Mesodermal cell (in vitro differentiated cells): ENCODE results near the gene UBC.
"Not testable (repeated sequence)": the region's sequence is repeated elsewhere in the genome, so short reads cannot be mapped to it uniquely, and the experiment has no call there.

ENCODE experiments used
- H3K27ac ChIP-seq: 2 replicates; pipeline ENCODE4 v1.7.0; 2013; ENCODE audit warnings: mild to moderate bottlenecking, low read depth, low read length, moderate library complexity; ENCODE audit not compliant: severe bottlenecking
- H3K36me3 ChIP-seq: 2 replicates; pipeline ENCODE4 v1.7.1; 2013; ENCODE audit warnings: mild to moderate bottlenecking, low read length, moderate library complexity; ENCODE audit not compliant: control insufficient read depth, insufficient read depth
- H3K4me1 ChIP-seq: one replicate; pipeline ENCODE4 v1.7.1; 2013; ENCODE audit warnings: mild to moderate bottlenecking, low read length; ENCODE audit not compliant: insufficient read depth, control insufficient read depth, poor library complexity, severe bottlenecking
- H3K4me3 ChIP-seq: 2 replicates; pipeline ENCODE4 v1.7.0; 2013; ENCODE audit warnings: low read length, control low read depth, mild to moderate bottlenecking; ENCODE audit not compliant: insufficient read depth, poor library complexity, severe bottlenecking; ENCODE audit errors: extremely low read depth
- H3K9me3 ChIP-seq: 2 replicates; pipeline ENCODE4 v1.7.1; 2013; ENCODE audit warnings: mild to moderate bottlenecking, low read length, moderate library complexity; ENCODE audit not compliant: control insufficient read depth
- WGBS, 2 experiments: methylation state at CpG; one replicate each; pipeline ENCODE4 v1.1.5; 2013; ENCODE audit warnings: missing lambda C conversion rate in 2 of 2; ENCODE audit not compliant: insufficient coverage in 2 of 2; 5-methylcytosine and 5-hydroxymethylcytosine counted together

Gene UBC

GRCh38 chr12:124913474-124914391, 717 bp downstream of the UBC start:
- H3K4me3 ChIP-seq = peak overlapping the region; percentile 93
- WGBS, 2 experiments = 9 to 10% methylated on average over 33 to 43 of the region's 46 CpGs
- peaks cover 22% of the 10 kb centered on the region for H3K4me1 ChIP-seq
- H3K27ac ChIP-seq = peak overlapping the region; percentile 100
- peaks cover 32% of the 10 kb centered on the region for H3K36me3 ChIP-seq
- H3K9me3 ChIP-seq = no peaks in the 10 kb centered on the region

- not testable (repeated sequence) for H3K27ac ChIP-seq, H3K9me3 ChIP-seq
- peak overlapping the region; percentile 93 for H3K4me3 ChIP-seq
- H3K36me3 ChIP-seq = peaks cover 32% of the 10 kb centered on the region
- peaks cover 13% of the 10 kb centered on the region for H3K4me1 ChIP-seq
- 96 to 98% methylated on average over 7 to 10 of the region's 21 CpGs for WGBS, 2 experiments
These were observed 1.7 kb downstream of the UBC start for GRCh38 chr12:124912529-124913287.

DNA sequence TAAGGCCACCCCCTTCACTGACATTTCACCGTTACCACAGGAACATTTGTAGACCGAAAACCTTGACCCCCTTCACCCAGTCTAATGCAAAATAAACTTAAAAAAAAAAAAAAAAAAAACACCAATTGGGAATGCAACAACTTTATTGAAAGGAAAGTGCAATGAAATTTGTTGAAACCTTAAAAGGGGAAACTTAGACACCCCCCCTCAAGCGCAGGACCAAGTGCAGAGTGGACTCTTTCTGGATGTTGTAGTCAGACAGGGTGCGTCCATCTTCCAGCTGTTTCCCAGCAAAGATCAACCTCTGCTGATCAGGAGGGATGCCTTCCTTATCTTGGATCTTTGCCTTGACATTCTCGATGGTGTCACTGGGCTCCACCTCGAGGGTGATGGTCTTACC, 2.9 kb downstream of the UBC start:
- H3K27ac ChIP-seq, H3K4me1 ChIP-seq, H3K9me3 ChIP-seq: not testable (repeated sequence)
- H3K4me3 ChIP-seq = peak overlapping the region; percentile 22
- peaks cover 32% of the 10 kb centered on the region for H3K36me3 ChIP-seq
- WGBS, 2 experiments = 100% methylated on average over 2 of the region's 6 CpGs; no CpG with 5 or more reads in 1 of the 2 experiments

DNA sequence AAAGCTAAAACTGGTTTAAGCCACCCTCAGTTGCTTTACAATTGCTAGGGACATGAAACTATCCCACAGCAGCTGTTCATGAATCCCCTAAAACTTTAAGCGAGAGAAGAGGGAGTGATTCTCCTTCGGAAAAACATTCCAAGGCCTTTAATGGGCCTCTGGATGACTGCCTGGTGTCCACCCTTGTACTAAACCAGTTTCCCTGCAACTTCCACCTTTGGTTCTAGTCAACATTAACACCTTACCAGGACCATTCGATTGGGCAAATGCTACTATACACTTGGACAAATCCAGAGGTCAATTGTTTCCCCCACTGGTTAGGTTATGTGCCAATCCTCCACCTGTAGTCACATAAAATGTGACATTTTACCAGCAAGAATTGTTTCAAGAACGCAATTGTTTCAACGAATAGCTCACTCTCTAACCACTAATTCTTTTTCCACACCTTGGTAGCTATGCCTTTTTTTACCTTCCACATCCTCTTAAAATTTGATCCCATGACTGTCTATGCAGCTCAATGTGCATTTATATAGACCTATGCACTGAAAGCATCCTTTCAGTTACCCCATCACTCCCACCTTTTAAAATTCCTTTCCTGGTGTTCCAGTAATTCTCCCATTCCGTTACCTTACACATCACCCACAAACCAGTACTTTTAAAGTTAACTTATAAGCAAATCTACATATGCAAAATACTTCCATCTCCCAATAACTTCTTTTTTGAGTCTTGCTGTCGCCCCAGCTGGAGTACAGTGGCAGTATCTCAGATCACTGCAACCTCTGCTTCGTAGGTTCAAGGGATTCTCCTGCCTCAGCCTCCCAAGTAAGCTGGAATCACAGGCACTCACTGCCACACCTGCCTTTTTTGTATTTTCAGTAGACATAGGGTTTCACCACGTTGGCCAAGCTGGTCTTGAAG, 3.6 kb downstream of the UBC start:
- H3K27ac ChIP-seq = peak overlapping the region; percentile 53
- peak overlapping the region; percentile 22 for H3K4me3 ChIP-seq
- H3K36me3 ChIP-seq = peaks cover 32% of the 10 kb centered on the region
- H3K9me3 ChIP-seq = no peaks in the 10 kb centered on the region
- WGBS, 2 experiments = 94 to 97% methylated on average over 9 of the region's 9 CpGs
- H3K4me1 ChIP-seq = peaks cover 9% of the 10 kb centered on the region

DNA sequence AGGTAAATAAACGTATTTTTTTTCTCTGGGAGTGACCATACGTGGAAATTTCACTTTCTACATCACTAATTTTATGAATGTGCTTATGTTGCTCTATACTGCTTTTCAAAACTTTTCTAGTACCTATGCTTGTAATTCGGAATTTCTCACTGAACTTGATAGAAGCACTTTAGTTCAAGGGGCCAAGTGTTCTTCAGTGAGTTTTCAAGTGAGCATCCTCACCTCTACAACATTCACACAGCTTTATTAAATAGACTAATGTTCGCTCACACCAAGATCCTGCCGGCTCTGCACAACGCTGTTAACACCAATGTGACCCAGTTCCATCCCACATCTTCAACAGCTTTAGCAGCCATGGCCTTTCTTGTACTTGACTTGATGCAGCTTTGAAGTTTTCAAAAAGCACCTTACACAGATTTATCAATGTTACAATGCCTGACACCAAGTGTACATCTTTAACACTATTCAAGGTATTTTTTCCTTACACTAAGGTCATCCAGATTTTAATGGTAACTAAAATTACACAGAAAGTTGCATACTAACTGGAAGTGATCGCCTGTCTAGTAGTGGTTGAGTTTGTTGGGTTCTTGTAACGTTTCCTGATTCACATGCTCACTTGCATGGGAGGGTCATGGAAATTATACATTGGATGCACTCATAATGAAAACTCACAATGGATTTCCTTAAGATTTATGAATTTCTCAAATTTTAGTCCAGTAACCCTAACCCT, 4.5 kb downstream of the UBC start:
- Histone ChIP-seq H3K27ac (peak overlapping the region; percentile 53), H3K36me3 (peaks cover 32% of the 10 kb centered on the region), H3K9me3 (no peaks in the 10 kb centered on the region), H3K4me1 (peaks cover 10% of the 10 kb centered on the region), H3K4me3 (peak overlapping the region; percentile 22)
- 92 to 94% methylated on average over 2 to 3 of the region's 8 CpGs for whole genome bisulfite sequencing, 2 experiments

DNA sequence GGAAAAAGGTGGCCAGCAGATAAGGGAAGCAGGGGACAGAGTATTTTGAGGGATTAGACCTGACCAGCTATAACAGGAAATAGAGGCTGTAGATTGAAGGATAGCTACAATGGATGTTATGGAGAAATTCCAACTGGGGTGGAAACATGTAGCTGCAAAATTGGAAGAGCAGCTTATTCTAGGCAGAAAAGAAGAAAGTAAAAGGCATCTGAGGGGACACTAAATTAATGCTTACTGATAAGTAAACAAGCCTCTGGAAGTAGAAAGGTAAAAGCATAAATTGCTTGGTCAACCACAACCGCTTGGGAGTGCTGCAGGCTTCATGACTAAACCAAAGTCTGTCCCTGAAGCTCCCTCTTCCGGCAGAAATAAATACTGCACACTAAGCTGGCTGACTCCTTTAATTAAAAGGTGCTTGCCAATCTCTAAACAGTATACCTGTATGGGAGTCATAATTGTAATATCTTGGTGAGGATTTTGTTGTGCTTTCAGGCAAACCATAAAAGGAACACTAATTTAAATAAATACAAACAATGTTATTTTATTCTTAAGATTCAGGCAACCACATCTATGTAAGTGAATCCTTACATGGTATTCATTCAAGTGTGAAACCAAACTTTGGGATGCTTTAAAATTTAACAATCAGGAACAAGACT, 7.7 kb downstream of the UBC start:
- no peak overlapping the region for H3K4me3 ChIP-seq
- H3K27ac ChIP-seq = no peak overlapping the region

GRCh38 chr12:124904306-124905098, 9.9 kb downstream of the UBC start:
- H3K27ac ChIP-seq = peak overlapping the region; percentile 63
- no peak overlapping the region for H3K4me3 ChIP-seq

More for the DNA sequence above, 7.7 kb downstream of the UBC start:
- WGBS, 2 experiments = 0% methylated on average over 1 of the region's 2 CpGs; no CpG with 5 or more reads in 1 of the 2 experiments
- Histone ChIP-seq H3K36me3 (peaks cover 16% of the 10 kb centered on the region), H3K4me1 (peaks cover 18% of the 10 kb centered on the region), H3K9me3 (no peaks in the 10 kb centered on the region)

GRCh38 chr12:124902916-124903315, 11.5 kb downstream of the UBC start:
- H3K27ac ChIP-seq = no peak overlapping the region
- H3K36me3 ChIP-seq = no peaks in the 10 kb centered on the region
- 91 to 98% methylated on average over 5 of the region's 6 CpGs for WGBS, 2 experiments
- peaks cover 9% of the 10 kb centered on the region for H3K4me1 ChIP-seq
- no peaks in the 10 kb centered on the region for H3K9me3 ChIP-seq
- no peak overlapping the region for H3K4me3 ChIP-seq

More at GRCh38 chr12:124904306-124905098, 9.9 kb downstream of the UBC start:
- Histone ChIP-seq H3K36me3 (no peaks in the 10 kb centered on the region), H3K4me1 (peaks cover 9% of the 10 kb centered on the region), H3K9me3 (no peaks in the 10 kb centered on the region)
- WGBS, 2 experiments = 31 to 34% methylated on average over 9 to 12 of the region's 15 CpGs

DNA sequence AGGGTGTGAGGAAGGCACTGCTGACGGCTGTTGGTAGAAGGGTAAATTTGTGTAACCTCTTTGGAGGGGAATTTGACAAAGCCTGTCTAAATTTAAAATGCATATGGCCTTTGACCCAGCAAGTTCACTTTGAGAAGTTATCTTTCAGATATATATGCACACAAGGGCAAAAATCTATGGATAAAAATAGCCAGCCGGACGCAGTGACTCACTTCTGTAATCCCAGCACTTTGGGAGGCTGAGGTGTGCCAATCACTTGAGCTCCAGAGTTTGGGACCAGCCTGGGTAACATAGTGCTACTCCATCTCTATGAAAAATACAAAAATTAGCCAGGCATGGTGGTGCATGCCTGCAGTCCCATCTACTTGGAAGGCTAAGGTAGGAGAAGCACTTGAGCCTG, 13.4 kb downstream of the UBC start:
- 59% methylated on average over 3 of the region's 3 CpGs; no CpG with 5 or more reads in 1 of the 2 experiments for WGBS, 2 experiments
- Histone ChIP-seq H3K4me3 (no peak overlapping the region), H3K36me3 (no peaks in the 10 kb centered on the region), H3K4me1 (peaks cover 9% of the 10 kb centered on the region), H3K9me3 (peaks cover 3% of the 10 kb centered on the region), H3K27ac (no peak overlapping the region)
